H1 (cell line): ENCODE results near the gene HOXB8. TPM values are rescaled to one million over a fixed set of nuclear protein-coding genes. Genes with fewer than 3 reads are reported as not detected.
A peak's percentile ranks its signal among the peaks of the same experiment; 100 is the strongest.

Source experiments
- CTCF ChIA-PET: fragments of 300-600 bp; sonication (Branson Sonifier 250); formaldehyde crosslinking; loops from one replicate; lab custom pipeline; 2021; ENCODE audit not compliant: partially characterized antibody; lab: Charles Lee
- POLR2A ChIA-PET: fragments of 300-600 bp; sonication (Branson Sonifier 250); formaldehyde crosslinking; loops from one replicate; lab custom pipeline; 2021; ENCODE audit warnings: inconsistent platforms; ENCODE audit not compliant: partially characterized antibody; lab: Charles Lee
- DNase-seq, 2 experiments: peaks; one replicate each; pipeline versions ENCODE4 v3.0.0 to v3.0.0-alpha.2; 2010 to 2022; ENCODE audit warnings: low spot score in 2 of 2, low read depth in 1 of 2, mixed read lengths in 1 of 2
- FAIRE-seq: peaks from 2 replicates; lab custom pipeline; 2011; peaks lifted over from hg19 to GRCh38; lab: Jason Lieb, UNC
- H2AFZ ChIP-seq: 2 replicates; pipeline ENCODE4 v1.8.1; 2012; ENCODE audit warnings: low read length, inconsistent platforms
- H2AK5ac ChIP-seq: 2 replicates; pipeline ENCODE4 v1.6.1; 2013; ENCODE audit warnings: low read depth, low read length
- H2BK120ac ChIP-seq: replicated peaks from 2 replicates; pipeline ENCODE3; 2013; ENCODE audit warnings: low read depth, low read length, inconsistent platforms
- H2BK12ac ChIP-seq: 2 replicates; pipeline ENCODE4 v1.6.1; 2013; ENCODE audit warnings: low read depth, low read length
- H2BK15ac ChIP-seq: 2 replicates; pipeline ENCODE4 v1.6.1; 2013; ENCODE audit warnings: low read length
- H2BK20ac ChIP-seq: 2 replicates; pipeline ENCODE4 v1.6.1; 2013; ENCODE audit warnings: low read length
- H2BK5ac ChIP-seq: 2 replicates; pipeline ENCODE4 v1.6.1; 2013; ENCODE audit warnings: low read depth, low read length
- H3K14ac ChIP-seq: 2 replicates; pipeline ENCODE4 v1.6.1; 2013; ENCODE audit warnings: inconsistent platforms; ENCODE audit not compliant: insufficient read length
- H3K18ac ChIP-seq: 2 replicates; pipeline ENCODE4 v1.6.1; 2013; ENCODE audit warnings: low read length; ENCODE audit errors: extremely low read depth
- H3K23ac ChIP-seq: 2 replicates; pipeline ENCODE4 v1.6.1; 2013; ENCODE audit warnings: inconsistent platforms; ENCODE audit not compliant: insufficient read length
- H3K23me2 ChIP-seq: 2 replicates; pipeline ENCODE4 v1.6.1; 2013; ENCODE audit warnings: low read depth, low read length
- H3K27ac ChIP-seq: 2 replicates; pipeline ENCODE4 v1.6.1; 2011; ENCODE audit warnings: low read depth, low read length, inconsistent platforms
- H3K27me3 ChIP-seq, 4 experiments: replicated peaks in 1 of 4; 1 replicate in 1 of 4; 2 replicates in 3 of 4; pipeline versions ENCODE4 v1.6.1 to v1.8.1; 2011 to 2013; ENCODE audit warnings: low read length in 3 of 4, mild to moderate bottlenecking in 3 of 4, inconsistent platforms in 2 of 4, mixed read lengths in 2 of 4, moderate library complexity in 1 of 4; ENCODE audit not compliant: control insufficient read depth in 3 of 4, insufficient read depth in 3 of 4; ENCODE audit errors: extremely low read depth in 1 of 4
- H3K36me3 ChIP-seq, 4 experiments: 2 replicates each; pipeline versions ENCODE4 v1.6.1 to v1.8.1; 2011 to 2013; ENCODE audit warnings: mild to moderate bottlenecking in 4 of 4, low read length in 3 of 4, moderate library complexity in 2 of 4, control low read depth in 1 of 4, inconsistent platforms in 1 of 4; ENCODE audit not compliant: insufficient read depth in 4 of 4, control insufficient read depth in 2 of 4
- H3K4ac ChIP-seq: replicated peaks from 2 replicates; pipeline ENCODE3; 2013; ENCODE audit warnings: low read length, low read depth, mixed read lengths, inconsistent platforms; ENCODE audit not compliant: insufficient read length
- H3K4me1 ChIP-seq, 4 experiments: replicated peaks in 1 of 4; 1 replicate in 1 of 4; 2 replicates in 3 of 4; pipeline versions ENCODE4 v1.6.1 to v1.8.1; 2011 to 2013; ENCODE audit warnings: low read length in 3 of 4, inconsistent platforms in 2 of 4, mixed read lengths in 1 of 4; ENCODE audit not compliant: insufficient read depth in 4 of 4, control insufficient read depth in 3 of 4
- H3K4me2 ChIP-seq, 2 experiments: 2 replicates each; pipeline versions ENCODE4 v1.6.1 to v1.8.1; 2011 to 2013; ENCODE audit warnings: low read depth in 2 of 2, low read length in 2 of 2, control low read depth in 1 of 2, inconsistent platforms in 1 of 2, mild to moderate bottlenecking in 1 of 2; ENCODE audit not compliant: insufficient read depth in 1 of 2
- H3K4me3 ChIP-seq, 4 experiments: fragments of 200-600, 300-600 bp in 1 of 4; sonication (generic), shearing (Covaris generic), sonication (Bioruptor Twin) in 1 of 4; 2 replicates each; pipeline versions ENCODE4 v1.5.1 to v1.8.1; 2011 to 2016; ENCODE audit warnings: low read length in 4 of 4, low read depth in 3 of 4, control low read depth in 2 of 4, inconsistent platforms in 2 of 4, mild to moderate bottlenecking in 2 of 4, mixed read lengths in 1 of 4, moderate library complexity in 1 of 4; ENCODE audit not compliant: insufficient read depth in 2 of 4; ENCODE audit errors: extremely low read depth in 1 of 4
- H3K56ac ChIP-seq: replicated peaks from 2 replicates; pipeline ENCODE3; 2013; ENCODE audit warnings: low read depth, mild to moderate bottlenecking, mixed read lengths, low read length, inconsistent platforms; ENCODE audit not compliant: insufficient read length
- H3K79me1 ChIP-seq: 2 replicates; pipeline ENCODE4 v1.6.1; 2013; ENCODE audit warnings: low read depth, low read length, control low read depth
- H3K79me2 ChIP-seq, 2 experiments: 2 replicates each; pipeline versions ENCODE4 v1.6.1 to v1.8.1; 2012 to 2013; ENCODE audit warnings: low read length in 2 of 2, mild to moderate bottlenecking in 2 of 2, inconsistent platforms in 1 of 2; ENCODE audit not compliant: insufficient read depth in 2 of 2, control insufficient read depth in 1 of 2
- H3K9ac ChIP-seq, 4 experiments: replicated peaks in 1 of 4; 1 replicate in 1 of 4; 2 replicates in 3 of 4; pipeline versions ENCODE4 v1.6.1 to v1.8.1; 2011 to 2013; ENCODE audit warnings: low read depth in 3 of 4, low read length in 3 of 4, control low read depth in 2 of 4, mild to moderate bottlenecking in 2 of 4, moderate library complexity in 2 of 4, inconsistent platforms in 1 of 4; ENCODE audit errors: extremely low read depth in 1 of 4
- H3K9me3 ChIP-seq, 2 experiments: 2 replicates each; pipeline versions ENCODE4 v1.6.1 to v1.8.1; 2012 to 2013; ENCODE audit warnings: mild to moderate bottlenecking in 2 of 2, moderate library complexity in 2 of 2, control low read depth in 1 of 2, inconsistent platforms in 1 of 2, low read depth in 1 of 2, low read length in 1 of 2, mixed read lengths in 1 of 2; ENCODE audit not compliant: insufficient read depth in 2 of 2
- H4K20me1 ChIP-seq, 2 experiments: replicated peaks in 1 of 2; 2 replicates each; pipeline versions ENCODE3 to v1.8.1; 2011 to 2013; ENCODE audit warnings: inconsistent platforms in 2 of 2, low read length in 2 of 2, mild to moderate bottlenecking in 1 of 2; ENCODE audit not compliant: insufficient read depth in 2 of 2, control insufficient read depth in 1 of 2
- H4K5ac ChIP-seq: 2 replicates; pipeline ENCODE4 v1.6.1; 2013; ENCODE audit warnings: low read length, low read depth, mixed read lengths, inconsistent platforms; ENCODE audit not compliant: insufficient read length
- H4K8ac ChIP-seq: 2 replicates; pipeline ENCODE4 v1.8.0; 2013; ENCODE audit warnings: mild to moderate bottlenecking, moderate library complexity, low read length, inconsistent platforms; ENCODE audit not compliant: insufficient read depth; ENCODE audit errors: extremely low read depth
- H4K91ac ChIP-seq: replicated peaks from 2 replicates; pipeline ENCODE3; 2013; ENCODE audit warnings: low read length, mixed read lengths, inconsistent platforms; ENCODE audit not compliant: insufficient read length
- CBX8 ChIP-seq: fragments of 300-800, 300-1000 bp; sonication (generic); IDR thresholded peaks from 2 replicates; pipeline ENCODE4 v1.7.1; 2016; ENCODE audit warnings: low read depth, low read length, borderline replicate concordance
- CREB1 ChIP-seq: IDR thresholded peaks from 2 replicates; pipeline ENCODE4 v1.6.1; 2012; ENCODE audit warnings: inconsistent platforms
- EZH2 ChIP-seq: fragments of 200-600 bp; sonication (generic); IDR thresholded peaks from 2 replicates; pipeline ENCODE4 v1.7.1; 2012; ENCODE audit warnings: low read depth, mild to moderate bottlenecking, moderate library complexity, low read length, inconsistent platforms; ENCODE audit not compliant: severe bottlenecking
- NRF1 ChIP-seq: IDR thresholded peaks from 2 replicates; pipeline ENCODE4 v1.6.1; 2011; ENCODE audit warnings: mild to moderate bottlenecking, low read depth, low read length, improper control_type of control experiment
- SUZ12 ChIP-seq: fragments of 200-600 bp; sonication (generic); IDR thresholded peaks from 2 replicates; pipeline ENCODE4 v1.6.1; 2012; ENCODE audit warnings: mild to moderate bottlenecking, inconsistent platforms, low read length, moderate library complexity, mixed read lengths
- WGBS, 2 experiments: shearing (Covaris generic) in 1 of 2; methylation state at CpG; one replicate each; pipeline versions ENCODE4 v1.1.6 to v1.1.7; 2013 to 2015; ENCODE audit warnings: low lambda C conversion rate in 2 of 2, mixed read lengths in 2 of 2, inconsistent platforms in 1 of 2, low coverage in 1 of 2, missing lambda C conversion rate in 1 of 2; ENCODE audit not compliant: insufficient replicate concordance in 2 of 2, insufficient coverage in 1 of 2, insufficient read length in 1 of 2; ENCODE audit errors: extremely low coverage in 1 of 2, missing lambda C conversion rate in 1 of 2; 5-methylcytosine and 5-hydroxymethylcytosine counted together
- polyA plus RNA-seq, 7 experiments: library from polyadenylated mRNA; depleted of rRNA in 3 of 7; stranded (reverse) in 5 of 7; unstranded in 2 of 7; fragments of >200 nt in 5 of 7; fragments of 200-250 nt in 2 of 7; gene quantifications; 1 replicate in 5 of 7; 2 replicates in 1 of 7; 4 replicates in 1 of 7; pipeline versions ENCODE4 v1.2.1 to v1.2.3, GENCODE V29; 2011 to 2013; ENCODE audit warnings: missing spikeins in 2 of 7, mixed read lengths in 2 of 7
- total RNA-seq: library from RNA; stranded (reverse); fragmentation: NEBNext Ultra II Directional; extraction: Animal tissue kit (Norgen Biotek cat#: 25700); gene quantifications from 2 replicates; pipeline ENCODE4 v1.2.1, GENCODE V29; 2021
- TF ChIP-seq, protein P1 (sequence below): IDR thresholded peaks from 2 replicates; pipeline ENCODE4 v1.6.1; 2011; ENCODE audit warnings: low read length, improper control_type of control experiment

HOXB8 gene
- total and polyA plus RNA-seq, 2 of the 8 experiments (the other 6 are each of a cell fraction or from before 2014, with no cell fraction given) = not detected

GRCh38 chr17:48565925-48566710 lies 49.0 kb downstream of the HOXB8 start:
- Histone ChIP-seq H3K56ac (no peak overlapping the region), H4K20me1 (peaks cover 2 to 34% of the 10 kb centered on the region in 2 experiments), H3K4me3 (no peak overlapping the region), H4K91ac (no peak overlapping the region), H4K8ac (no peak overlapping the region), H2BK12ac (peak overlapping the region; percentile 71), H3K9ac (no peak overlapping the region), H2AFZ (no peak overlapping the region), H3K4me2 (no peak overlapping the region), H3K4ac (no peak overlapping the region), H3K27me3 (peaks cover 99 to 100% (median 100%) of the 10 kb centered on the region in 4 experiments), H3K27ac (no peak overlapping the region), H4K5ac (no peak overlapping the region), H3K23ac (no peak overlapping the region), H2BK20ac (peak overlapping the region; percentile 41; the same call in 1 of the 2 replicates), H3K14ac (no peak overlapping the region), H3K79me1 (no peaks in the 10 kb centered on the region), H2BK15ac (0 out of 2 replicates have a peak overlapping the region, but pooled peaks have one; percentile 16), H3K18ac (peak overlapping the region; percentile 22; the same call in 1 of the 2 replicates), H3K23me2 (peaks cover 4% of the 10 kb centered on the region; the same call in 1 of the 2 replicates), H3K4me1 (peaks cover 0 to 5% (median 4%) of the 10 kb centered on the region in 4 experiments; a peak in 5 of 7 replicates), H2AK5ac (peak overlapping the region; percentile 34; the same call in 1 of the 2 replicates), H2BK120ac (no peak overlapping the region), H3K36me3 (peaks cover 0 to 3% (median 0%) of the 10 kb centered on the region in 4 experiments; a peak in 1 of 8 replicates), H3K79me2 (no peaks in the 10 kb centered on the region), H3K9me3 (no peaks in the 10 kb centered on the region), H2BK5ac (no peak overlapping the region)
- 0 out of 2 replicates have a peak, but pooled peaks have one; percentile 11 for TF ChIP-seq CREB1
- no peak for TF ChIP-seq NRF1
- TF ChIP-seq, protein P1, sequence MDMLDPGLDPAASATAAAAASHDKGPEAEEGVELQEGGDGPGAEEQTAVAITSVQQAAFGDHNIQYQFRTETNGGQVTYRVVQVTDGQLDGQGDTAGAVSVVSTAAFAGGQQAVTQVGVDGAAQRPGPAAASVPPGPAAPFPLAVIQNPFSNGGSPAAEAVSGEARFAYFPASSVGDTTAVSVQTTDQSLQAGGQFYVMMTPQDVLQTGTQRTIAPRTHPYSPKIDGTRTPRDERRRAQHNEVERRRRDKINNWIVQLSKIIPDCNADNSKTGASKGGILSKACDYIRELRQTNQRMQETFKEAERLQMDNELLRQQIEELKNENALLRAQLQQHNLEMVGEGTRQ = no peak
- peak; percentile 3 for TF ChIP-seq SUZ12
- peak; percentile 74; the same call in 1 of the 2 replicates for TF ChIP-seq CBX8
- TF ChIP-seq EZH2 = peak; percentile 8
- WGBS, 2 experiments = 10% methylated on average over 3 of the region's 4 CpGs; no CpG with 5 or more reads in 1 of the 2 experiments
- FAIRE-seq = no peak
- ChIA-PET CTCF (interaction anchor here (0.6 to 3.1 kb wide), 6 partner anchors 10 to 66 kb away, joined by 3 to 18 read pairs (median 4); no protein-coding TSS in a partner anchor), POLR2A (no interaction called here)
- no peak for DNase-seq
